Endometrial microvascular endothelial cells (primary cell): Measurements from ENCODE around the gene MRPL11. TPM values are rescaled to one million over a fixed set of nuclear protein-coding genes. Genes with fewer than 3 reads are reported as not detected.

Experiments used
- in situ Hi-C: cut with HindIII; loops from 2 replicates; pipeline ENCODE4 v1.10.0; 2017; ENCODE audit warnings: low sequenced_read_pairs, low pct_unique_long_range_greater_than_20kb; ENCODE audit errors: inconsistent ontology term
- total RNA-seq: library from RNA; depleted of rRNA; stranded (reverse); fragments of >200 nt; gene quantifications from one replicate; pipeline ENCODE4 v1.2.3, GENCODE V29; 2015; ENCODE audit errors: inconsistent ontology term

MRPL11 gene
- 77.6 TPM for total RNA-seq

DNA sequence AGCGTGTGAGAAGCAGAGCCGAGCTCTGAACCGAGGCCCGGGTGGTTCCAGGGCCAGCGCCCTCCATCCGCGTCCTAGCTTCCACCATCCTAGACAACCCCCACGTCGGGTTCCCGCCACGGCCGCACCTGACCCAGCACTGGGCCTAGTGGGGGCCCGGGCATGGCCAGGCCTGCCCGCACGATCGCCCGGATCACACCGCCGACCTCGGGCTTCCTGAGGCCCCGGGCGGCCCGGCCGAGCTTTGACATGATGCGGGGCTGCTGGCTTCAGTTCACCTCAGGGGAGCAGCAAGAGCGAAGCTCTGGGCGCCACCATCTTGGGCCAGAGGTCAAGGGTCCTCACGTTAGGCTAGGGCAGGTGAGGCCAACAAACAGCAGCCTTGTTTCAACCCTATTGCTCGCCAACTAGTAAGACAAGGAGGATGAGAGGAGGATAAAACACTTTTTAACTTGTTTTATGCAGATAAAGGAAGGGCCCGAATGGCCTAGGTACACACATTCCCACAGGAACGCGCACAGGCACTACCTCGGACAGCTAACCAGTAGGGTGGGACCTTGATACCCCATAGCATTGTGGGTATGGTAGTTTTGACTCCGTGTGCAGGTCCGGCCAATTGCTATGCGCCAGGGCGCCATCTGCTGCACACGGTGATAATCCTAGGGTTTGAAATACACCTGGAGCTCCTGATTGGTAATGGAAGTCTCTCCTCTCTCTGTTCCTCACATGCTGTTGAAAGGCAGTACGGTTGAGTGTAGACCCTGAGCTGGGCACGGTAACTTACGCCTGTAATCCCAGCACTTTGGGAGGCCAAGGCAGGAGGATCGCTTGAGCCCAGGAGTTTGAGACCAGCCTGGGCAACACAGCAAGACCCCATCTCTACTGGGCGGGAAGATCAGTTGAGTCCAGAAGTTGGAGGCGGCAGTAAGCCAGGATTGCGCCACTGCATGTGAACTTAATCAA is at the start of gene MRPL11:
Gene MRPL11, minus strand, starts transcription at position 345 of the 963 bp plus-strand sequence. Its CDS starts 94 bp downstream, at position 251.
- in situ Hi-C loops = no loop called here

DNA sequence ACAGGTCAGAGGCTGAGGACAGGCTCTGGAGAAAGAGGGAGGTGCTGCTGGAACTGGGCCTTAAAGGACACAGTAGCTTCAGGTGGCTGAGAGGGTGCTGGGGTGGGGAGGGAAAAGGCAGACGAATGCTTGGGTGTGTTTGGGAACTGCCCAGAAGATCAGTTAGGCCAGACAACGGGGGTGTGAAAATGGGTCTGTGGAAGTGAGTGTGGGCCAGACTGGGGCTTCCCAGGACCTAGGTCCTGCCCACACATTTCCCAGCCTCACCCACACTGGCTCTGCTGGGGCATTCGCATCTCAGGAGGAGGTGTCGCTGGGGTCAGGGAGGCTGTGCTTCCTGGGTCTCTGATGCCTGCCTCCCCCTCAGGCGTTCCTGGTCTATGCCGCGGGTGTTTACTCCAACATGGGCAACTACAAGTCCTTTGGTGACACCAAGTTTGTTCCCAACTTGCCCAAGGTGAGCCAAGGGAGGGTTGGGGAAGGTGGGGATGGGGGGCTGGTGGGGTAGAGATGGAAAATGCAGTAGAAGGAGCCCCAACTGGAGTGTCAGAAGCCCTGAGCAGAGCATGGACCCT is 46.2 kb upstream of the MRPL11 start:
- in situ Hi-C loops = no loop called here

DNA sequence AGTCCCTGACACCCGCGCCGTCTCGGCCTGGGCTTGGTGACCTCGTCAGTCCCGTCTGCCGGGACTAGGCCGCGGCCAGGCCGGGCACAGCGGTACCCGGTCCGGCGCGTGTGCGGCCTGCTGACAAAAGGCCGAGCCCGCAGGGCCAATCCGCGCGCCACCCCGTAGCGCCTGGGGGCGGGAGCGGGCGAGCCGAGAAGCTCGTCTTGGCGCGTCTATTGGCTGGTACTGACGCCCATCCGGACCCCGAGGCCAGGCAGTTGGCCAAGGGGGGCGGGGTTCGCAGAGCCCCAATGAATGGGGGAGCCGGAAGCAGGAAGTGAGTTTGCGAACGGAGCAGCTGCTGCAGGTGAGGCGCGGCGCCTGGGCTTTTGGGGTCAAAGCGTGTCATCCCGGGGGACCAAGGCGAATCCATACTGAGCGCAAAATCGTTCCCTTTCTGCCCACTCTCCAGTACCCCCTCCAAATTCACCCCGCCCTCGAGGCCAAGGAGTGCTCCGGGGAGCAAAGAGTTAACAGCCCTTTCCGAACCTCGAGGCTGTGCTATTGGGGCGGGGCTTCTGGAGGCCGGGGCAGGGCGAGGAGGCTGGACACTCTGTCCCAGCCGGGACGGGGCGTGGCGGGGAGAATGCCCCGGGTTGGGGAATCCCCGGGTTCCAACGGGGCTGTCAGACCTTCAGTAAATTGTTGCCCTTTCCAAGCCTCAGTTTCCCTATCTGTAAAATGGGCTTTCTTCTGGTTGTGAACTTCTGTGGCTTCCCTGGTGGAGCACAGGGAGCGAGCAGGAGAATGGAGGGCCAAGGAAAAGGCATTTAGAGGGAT is 41.7 kb upstream of the MRPL11 start, which contains the start of gene DPP3:
Gene DPP3, plus strand, starts transcription at position 318 of the 822 bp plus-strand sequence. CDS start 1,767 bp downstream, outside the sequence.
- in situ Hi-C loops = no loop called here

DNA sequence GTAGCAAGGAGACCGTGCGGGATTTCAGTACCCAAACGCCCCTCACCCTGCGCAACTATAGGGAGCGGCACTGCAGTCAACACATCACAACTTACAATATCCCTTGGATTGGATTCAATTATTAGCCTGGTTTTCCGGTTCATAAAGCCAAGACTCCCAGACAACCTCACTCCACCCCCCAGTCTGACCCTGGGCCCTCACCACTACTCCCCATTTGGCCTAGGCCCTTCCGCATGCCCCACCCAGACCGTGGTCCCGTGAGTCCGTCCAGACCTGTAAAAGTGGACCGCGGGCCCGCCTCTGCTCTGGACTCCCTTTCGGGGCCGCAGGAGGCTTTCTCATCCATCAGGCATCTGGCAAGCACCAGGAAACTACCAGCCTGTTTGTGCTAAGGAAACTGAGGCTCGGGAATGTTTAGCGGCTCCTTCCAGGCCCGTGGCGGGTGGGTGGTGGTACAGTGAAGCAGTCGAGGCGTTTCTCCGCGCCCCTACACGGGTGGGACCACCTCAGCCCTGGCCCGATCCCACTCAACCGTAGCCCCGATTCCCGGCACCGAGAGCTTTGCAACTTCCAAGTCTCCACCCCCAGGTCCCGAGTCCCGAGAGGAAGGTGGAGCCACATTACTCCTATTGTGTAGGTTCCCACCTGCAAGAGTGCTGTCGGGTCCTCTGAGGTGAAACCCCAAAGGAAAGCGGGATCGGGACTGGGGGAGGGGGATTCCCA is 40.9 kb upstream of the MRPL11 start:
- in situ Hi-C loops = no loop called here

DNA sequence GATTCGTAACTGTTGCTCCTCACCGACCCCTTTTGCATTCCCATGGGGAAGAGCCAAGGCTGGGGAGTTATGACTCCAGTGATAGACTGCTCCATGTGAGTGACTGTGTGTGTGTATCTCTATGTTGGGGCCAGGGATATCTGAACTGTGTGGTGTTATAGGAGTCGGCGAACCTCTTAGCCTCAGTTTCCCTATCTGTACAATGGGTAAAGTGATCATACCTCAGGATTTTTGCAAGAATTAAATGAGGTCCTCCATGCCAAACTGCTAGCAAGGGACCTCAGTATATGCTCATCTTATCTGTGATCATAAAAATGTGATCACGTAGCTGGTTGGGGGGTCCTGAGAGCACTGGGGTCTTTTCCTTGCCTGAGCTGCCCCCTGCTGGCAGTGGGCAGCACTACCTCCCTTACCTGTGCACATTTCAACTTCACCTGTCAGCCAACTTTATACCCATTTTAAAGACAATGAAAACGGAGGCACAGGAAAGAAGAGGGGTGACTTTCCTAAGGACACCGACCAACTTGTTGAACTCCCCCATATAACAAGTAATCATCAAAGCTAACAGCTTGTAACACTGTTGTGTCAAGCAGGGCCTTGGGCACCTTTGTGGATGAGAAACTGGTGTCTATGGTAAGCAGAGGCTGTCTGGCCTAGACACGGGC is 40.2 kb upstream of the MRPL11 start:
- in situ Hi-C loops = no loop called here

DNA sequence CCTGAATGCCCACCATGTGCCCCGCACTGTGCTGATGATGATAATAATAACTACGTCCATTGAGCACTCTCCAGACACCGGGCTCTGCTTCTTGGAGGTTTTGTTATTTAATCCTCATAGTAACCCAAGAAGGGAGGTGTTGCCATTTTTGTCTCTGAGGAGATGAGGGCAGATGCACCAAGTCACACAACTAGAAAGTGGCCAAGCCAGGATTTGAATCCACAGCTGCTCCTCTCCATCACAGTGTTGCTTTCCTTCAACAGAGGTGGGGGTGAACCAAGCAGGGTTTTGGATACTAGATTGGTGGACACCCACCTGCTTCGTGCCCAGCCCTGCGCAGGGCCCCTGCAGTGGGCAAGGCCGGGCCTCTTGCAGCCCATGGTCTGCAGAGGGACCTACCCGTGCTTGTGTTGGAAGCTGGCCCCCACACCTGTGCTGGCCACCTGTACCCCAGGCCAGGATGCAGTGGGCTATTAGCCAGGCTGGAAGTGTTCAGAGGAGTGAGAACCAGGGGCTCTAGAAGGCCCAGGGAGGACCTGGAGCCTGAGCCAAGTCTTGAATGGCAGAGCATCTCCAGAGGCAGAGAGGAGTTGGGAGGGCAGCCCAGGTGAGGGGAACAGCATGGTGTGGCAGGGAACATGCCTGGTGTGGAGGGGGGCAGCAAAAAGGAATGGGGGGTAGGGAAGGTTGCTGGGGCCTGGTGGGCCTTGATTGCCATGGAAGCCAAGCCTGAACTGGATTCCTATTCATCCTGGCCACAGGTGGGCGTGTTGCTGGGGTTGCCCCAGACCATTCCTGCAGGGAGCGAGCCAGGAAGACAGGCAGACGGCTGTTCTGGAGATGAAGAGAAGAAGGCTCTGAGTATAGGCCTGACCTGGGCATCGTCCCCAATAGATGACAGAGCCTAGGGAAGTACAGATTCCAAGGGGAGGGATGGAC is 38.9 kb upstream of the MRPL11 start:
- in situ Hi-C loops = no loop called here

- in situ Hi-C loops = no loop called here
Measured at GRCh38 chr11:66476841-66477251, 38.2 kb upstream of the MRPL11 start.

GRCh38 chr11:66476173-66476840 is 37.7 kb upstream of the MRPL11 start:
- in situ Hi-C loops = no loop called here

- in situ Hi-C loops = no loop called here
Measured at GRCh38 chr11:66475349-66476172, 36.9 kb upstream of the MRPL11 start.

DNA sequence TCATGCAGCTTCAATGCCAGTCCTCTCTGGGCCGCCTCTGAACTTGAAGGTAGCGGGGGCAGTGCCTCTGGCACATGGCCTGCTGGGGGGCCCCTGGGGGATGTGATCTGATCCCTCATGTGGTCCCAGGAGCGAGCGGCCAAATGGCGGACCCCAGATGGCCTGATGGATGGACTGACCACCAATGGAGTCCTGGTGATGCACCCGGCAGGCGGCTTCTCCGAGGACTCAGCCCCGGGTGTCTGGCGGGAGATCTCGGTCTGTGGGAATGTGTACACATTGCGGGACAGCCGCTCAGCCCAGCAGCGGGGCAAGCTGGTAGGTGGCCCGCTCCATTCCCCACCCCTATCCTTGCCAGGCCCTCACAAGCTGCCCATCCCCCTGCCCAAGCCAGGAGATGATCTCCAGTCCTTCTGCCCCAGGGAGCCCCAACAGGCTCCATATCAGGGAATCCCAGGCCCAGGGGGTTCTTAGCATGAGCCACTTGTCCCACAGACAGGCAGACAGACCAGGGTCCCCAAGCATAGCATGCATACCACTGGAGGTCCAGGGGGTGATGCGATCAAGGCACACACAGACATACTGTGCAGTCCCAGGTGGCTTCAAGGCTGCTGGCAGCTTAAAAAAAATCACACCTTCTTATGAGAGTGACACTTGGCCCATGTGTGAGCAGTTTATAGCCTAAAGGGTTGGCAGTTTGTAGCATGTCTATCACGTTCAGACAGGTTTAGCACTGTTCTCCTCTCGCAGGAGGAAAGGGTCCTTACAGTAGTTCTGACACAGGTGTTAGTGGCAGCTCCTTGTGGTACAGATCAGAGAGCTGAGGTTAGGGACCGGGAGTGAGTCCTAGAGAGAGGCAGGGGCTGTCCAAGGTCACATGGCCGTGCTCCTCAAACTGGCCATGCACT is 35.2 kb upstream of the MRPL11 start:
- in situ Hi-C loops = no loop called here

GRCh38 chr11:66473167-66473566 is 34.5 kb upstream of the MRPL11 start:
- in situ Hi-C loops = no loop called here

- in situ Hi-C loops = no loop called here
Measured at GRCh38 chr11:66472054-66472453, 33.4 kb upstream of the MRPL11 start.

- in situ Hi-C loops = no loop called here
Measured at GRCh38 chr11:66471142-66471541, 32.5 kb upstream of the MRPL11 start.

DNA sequence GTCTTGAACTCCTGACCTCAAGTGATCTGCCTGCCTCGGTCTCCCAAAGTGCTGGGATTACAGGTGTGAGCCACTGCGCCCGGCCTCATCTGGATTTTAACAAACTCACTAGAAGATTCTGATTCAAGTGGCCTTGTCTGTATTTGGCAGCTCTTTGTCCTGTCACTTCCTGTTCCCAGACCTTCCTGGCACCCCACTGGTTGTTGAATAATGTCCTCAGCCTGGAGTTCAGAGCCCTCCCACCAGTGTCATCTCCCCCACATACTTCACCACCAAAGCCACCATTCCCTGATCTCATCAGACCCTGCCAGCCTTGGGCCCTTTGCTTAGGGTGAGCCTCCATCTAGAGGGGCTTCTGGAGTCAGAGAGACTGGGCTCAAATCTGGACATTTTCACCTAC is 31.4 kb upstream of the MRPL11 start:
- in situ Hi-C loops = no loop called here

- in situ Hi-C loops = no loop called here
Measured at GRCh38 chr11:66469441-66469840, 30.8 kb upstream of the MRPL11 start.
